ENCODE data around the gene LARGE1.

The LARGE1 gene

DNA sequence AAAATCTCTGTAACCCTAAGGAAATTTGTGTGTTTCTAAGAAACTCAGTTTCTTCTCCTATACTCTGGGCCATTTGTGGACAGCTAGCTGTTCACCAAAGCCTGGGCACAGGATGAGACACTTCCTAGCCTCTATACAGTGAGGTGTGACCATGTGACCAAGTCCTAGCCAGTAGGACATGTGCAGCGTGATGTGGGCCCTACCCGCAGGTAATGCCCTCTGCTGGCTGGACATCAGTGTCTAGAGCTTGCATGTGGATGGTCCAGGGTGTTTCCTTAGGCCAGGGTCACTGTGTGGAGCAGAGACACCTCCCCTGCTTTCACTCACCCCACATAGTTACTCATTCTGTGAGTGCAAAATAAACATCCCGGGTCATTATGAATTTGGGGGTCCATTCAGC is 100.5 kb downstream of the LARGE1 start:
- TF ChIP-seq, protein P1, sequence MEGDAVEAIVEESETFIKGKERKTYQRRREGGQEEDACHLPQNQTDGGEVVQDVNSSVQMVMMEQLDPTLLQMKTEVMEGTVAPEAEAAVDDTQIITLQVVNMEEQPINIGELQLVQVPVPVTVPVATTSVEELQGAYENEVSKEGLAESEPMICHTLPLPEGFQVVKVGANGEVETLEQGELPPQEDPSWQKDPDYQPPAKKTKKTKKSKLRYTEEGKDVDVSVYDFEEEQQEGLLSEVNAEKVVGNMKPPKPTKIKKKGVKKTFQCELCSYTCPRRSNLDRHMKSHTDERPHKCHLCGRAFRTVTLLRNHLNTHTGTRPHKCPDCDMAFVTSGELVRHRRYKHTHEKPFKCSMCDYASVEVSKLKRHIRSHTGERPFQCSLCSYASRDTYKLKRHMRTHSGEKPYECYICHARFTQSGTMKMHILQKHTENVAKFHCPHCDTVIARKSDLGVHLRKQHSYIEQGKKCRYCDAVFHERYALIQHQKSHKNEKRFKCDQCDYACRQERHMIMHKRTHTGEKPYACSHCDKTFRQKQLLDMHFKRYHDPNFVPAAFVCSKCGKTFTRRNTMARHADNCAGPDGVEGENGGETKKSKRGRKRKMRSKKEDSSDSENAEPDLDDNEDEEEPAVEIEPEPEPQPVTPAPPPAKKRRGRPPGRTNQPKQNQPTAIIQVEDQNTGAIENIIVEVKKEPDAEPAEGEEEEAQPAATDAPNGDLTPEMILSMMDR (IDR thresholded peaks at IDR 0.05; ENCODE audit: low read depth, low read length) = no peak
- TF ChIP-seq POLR2A (IDR thresholded peaks at IDR 0.05; ENCODE audit: extremely low read depth, insufficient read length) = no peak
- DNase-seq (ENCODE audit: low read depth) = no peak
- no peak overlapping the region for H3K4me3 ChIP-seq (ENCODE audit: low read depth, low read length)

DNA sequence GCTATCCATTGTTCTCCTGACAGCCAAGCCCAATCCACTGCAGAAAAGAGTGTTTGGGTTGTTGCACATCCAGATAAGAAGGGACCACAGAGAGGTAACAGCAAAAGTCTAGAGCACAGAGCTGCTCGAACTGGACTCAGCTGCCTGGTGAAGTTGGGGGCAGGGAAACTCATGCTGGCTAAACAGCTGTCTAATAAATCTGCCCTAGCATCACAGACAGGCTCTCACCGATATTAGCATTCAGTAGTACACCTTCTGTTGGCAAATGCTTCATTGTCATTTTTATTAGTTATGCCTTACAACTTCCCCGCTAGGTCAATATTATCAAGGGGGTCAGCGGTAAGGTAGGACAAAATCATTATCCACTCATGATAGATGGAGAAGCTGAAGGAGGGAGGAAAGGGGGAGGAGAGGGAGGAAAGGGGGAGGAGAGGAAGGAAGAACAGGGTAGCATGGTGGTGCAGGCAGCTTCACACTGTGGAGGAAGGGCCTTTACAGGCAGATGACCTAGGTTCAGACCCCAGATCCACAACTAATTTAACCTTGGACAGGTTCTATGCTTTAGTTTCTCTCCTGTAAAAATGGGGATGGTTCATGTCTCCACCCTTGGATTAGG is 102.7 kb downstream of the LARGE1 start:
- no peak for TF ChIP-seq MYC (IDR thresholded peaks at IDR 0.05; ENCODE audit: low read depth, low read length)
- TF ChIP-seq, protein P1 (IDR thresholded peaks at IDR 0.05; ENCODE audit: low read depth, low read length) = no peak
- DNase-seq (ENCODE audit: low read depth) = no peak
- no peak overlapping the region for H3K4me3 ChIP-seq (ENCODE audit: low read depth, low read length)

DNA sequence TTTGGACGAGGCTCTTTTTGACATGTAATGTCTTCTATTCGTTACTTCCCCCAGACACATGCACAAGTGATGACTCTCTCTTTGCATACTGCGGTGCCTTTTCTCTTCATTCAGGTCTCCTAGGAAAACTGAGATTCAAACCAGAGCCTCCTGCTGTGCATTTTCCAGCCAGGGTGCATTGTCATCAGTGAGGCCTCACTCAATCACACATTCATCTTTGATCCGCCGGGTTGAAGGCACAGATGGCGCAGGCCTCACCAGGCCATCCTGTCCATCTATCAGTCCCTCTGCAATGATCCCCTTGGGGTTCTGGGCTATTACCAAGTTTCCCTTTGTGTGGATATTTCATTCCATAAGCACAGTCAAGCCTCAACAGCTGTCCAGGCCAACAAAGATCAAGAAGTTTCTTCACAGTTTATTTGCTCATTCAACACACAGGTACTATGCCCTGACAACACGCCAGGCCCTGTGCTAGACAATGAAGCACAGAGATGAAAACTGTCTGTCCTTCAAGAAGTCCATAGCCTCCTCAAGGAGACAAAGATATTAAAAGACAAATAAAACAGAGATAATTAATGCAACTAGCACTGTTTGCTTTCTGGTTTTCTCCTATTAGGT is 107.8 kb downstream of the LARGE1 start:
- no peak for DNase-seq (ENCODE audit: low read depth)
- TF ChIP-seq, protein P1 (IDR thresholded peaks at IDR 0.05; ENCODE audit: low read depth, low read length) = no peak
- TF ChIP-seq POLR2A (IDR thresholded peaks at IDR 0.05; ENCODE audit: extremely low read depth, insufficient read length) (no peak), MYC (IDR thresholded peaks at IDR 0.05; ENCODE audit: low read depth, low read length) (no peak)
- TF ChIP-seq, protein P2, sequence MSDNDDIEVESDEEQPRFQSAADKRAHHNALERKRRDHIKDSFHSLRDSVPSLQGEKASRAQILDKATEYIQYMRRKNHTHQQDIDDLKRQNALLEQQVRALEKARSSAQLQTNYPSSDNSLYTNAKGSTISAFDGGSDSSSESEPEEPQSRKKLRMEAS (IDR thresholded peaks at IDR 0.05; ENCODE audit: low read depth, low read length) = no peak

DNA sequence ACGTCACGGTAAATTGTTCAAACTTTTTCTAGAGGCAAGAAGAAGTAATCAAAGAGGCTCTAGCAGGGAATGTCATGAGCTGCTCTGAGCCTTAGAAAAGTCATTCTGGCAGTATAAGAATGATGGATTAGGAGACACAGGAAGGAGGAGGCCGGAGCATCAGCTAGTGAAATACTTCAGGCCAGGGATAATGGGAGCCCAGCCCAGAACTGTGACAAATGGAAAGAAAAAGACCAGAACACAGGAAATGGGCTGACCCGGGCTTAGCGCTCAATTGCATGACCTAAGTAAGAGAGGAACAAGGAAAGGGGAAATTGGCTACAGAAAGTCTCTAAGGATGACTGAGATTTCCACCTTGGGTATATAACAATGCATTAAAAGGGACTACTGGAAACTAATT is 108.6 kb downstream of the LARGE1 start:
- no peak overlapping the region for H3K4me3 ChIP-seq (ENCODE audit: low read depth, low read length)
- no peak for TF ChIP-seq MYC (IDR thresholded peaks at IDR 0.05; ENCODE audit: low read depth, low read length)
- no peak for TF ChIP-seq POLR2A (IDR thresholded peaks at IDR 0.05; ENCODE audit: extremely low read depth, insufficient read length)
- TF ChIP-seq, protein P2 (IDR thresholded peaks at IDR 0.05; ENCODE audit: low read depth, low read length) = no peak
- TF ChIP-seq, protein P1 (IDR thresholded peaks at IDR 0.05; ENCODE audit: low read depth, low read length) = no peak
- DNase-seq (ENCODE audit: low read depth) = no peak

More for the DNA sequence above, 107.8 kb downstream of the LARGE1 start:
- no peak overlapping the region for H3K4me3 ChIP-seq (ENCODE audit: low read depth, low read length)

DNA sequence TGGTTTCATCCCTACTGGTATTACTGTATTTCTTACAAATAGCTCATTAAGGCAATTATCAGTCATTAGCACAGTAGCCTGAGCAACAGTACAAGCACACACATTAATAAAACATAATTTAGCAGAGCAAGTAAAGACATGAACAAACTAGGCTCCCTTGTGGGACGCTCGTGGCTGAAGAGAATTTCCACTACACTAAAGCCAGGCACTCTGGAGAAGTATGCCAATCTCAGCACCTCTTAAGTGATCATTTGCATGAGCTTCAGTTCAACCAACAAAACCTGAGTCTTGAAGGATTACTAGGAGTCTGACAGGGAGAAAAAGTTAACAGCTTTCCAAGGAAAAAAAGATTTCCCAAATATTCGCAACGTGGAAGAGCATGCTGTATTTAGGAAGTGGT is 109.1 kb downstream of the LARGE1 start:
- H3K4me3 ChIP-seq (ENCODE audit: low read depth, low read length) = no peak overlapping the region
- TF ChIP-seq POLR2A (IDR thresholded peaks at IDR 0.05; ENCODE audit: extremely low read depth, insufficient read length) = no peak
- TF ChIP-seq, protein P1 (IDR thresholded peaks at IDR 0.05; ENCODE audit: low read depth, low read length) = no peak
- TF ChIP-seq MYC (IDR thresholded peaks at IDR 0.05; ENCODE audit: low read depth, low read length) = no peak
- TF ChIP-seq, protein P2 (IDR thresholded peaks at IDR 0.05; ENCODE audit: low read depth, low read length) = no peak
- no peak for DNase-seq (ENCODE audit: low read depth)

DNA sequence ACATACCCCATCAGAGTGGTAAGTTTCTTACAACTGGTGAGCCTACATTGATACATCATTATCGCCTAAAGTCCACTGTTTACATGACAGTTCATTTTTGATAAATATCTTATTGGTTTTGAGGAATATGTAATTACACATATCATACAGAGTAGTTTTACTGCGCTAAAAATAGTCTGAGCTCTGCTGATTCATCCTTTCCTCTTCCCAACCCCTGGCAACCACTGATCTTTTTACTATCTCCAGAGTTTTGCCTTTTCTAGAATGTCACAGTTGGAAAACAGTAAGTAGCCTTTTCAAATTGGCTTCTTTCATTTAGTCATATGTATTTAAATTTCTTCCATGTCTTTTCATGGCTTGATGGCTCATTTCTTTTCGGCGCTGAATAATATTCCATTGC is 112.8 kb downstream of the LARGE1 start:
- DNase-seq (ENCODE audit: low read depth) = no peak
- H3K4me3 ChIP-seq (ENCODE audit: low read depth, low read length) = no peak overlapping the region
- TF ChIP-seq, protein P2 (IDR thresholded peaks at IDR 0.05; ENCODE audit: low read depth, low read length) = no peak
- TF ChIP-seq MYC (IDR thresholded peaks at IDR 0.05; ENCODE audit: low read depth, low read length) (no peak), POLR2A (IDR thresholded peaks at IDR 0.05; ENCODE audit: extremely low read depth, insufficient read length) (no peak)
- TF ChIP-seq, protein P1 (IDR thresholded peaks at IDR 0.05; ENCODE audit: low read depth, low read length) = no peak

Measured in NB4 (cell line).